Right cardiac atrium (tissue), 5 donors: ENCODE results near the gene PAK1. TPM values are rescaled to one million over a fixed set of nuclear protein-coding genes. Genes with fewer than 3 reads are reported as not detected.

Experiments used
- ATAC-seq, 2 donors: fragments of 200-7000 bp; cut with Tn5 transposase; one replicate each; pipeline versions ENCODE4 v1.8.0 to v1.9.1; 2020; ENCODE audit warnings: moderate library complexity in 2 of 2, mild to moderate bottlenecking in 1 of 2
- DNase-seq, 3 donors: peaks; one replicate each; pipeline ENCODE4 v3.0.0-alpha.2; 2020
- H3K27ac ChIP-seq: one replicate; pipeline ENCODE4 v1.5.1; 2013; ENCODE audit warnings: mild to moderate bottlenecking, low read length, control low read depth, moderate library complexity
- H3K27me3 ChIP-seq: one replicate; pipeline ENCODE4 v1.6.1; 2013; ENCODE audit not compliant: control insufficient read depth, insufficient read depth
- H3K4me1 ChIP-seq: one replicate; pipeline ENCODE4 v1.6.1; 2013; ENCODE audit warnings: low read length; ENCODE audit not compliant: control insufficient read depth, insufficient read depth
- H3K4me3 ChIP-seq: one replicate; pipeline ENCODE4 v1.5.1; 2013; ENCODE audit warnings: low read length, control low read depth
- H3K9me3 ChIP-seq: one replicate; pipeline ENCODE4 v1.6.1; 2013; ENCODE audit warnings: low read length; ENCODE audit not compliant: control insufficient read depth
- WGBS: extraction: QIAGEN DNeasy Blood & Tissue Kit; methylation state at CpG from one replicate; pipeline ENCODE4 v1.1.7; 2013; 5-methylcytosine and 5-hydroxymethylcytosine counted together
- intact Hi-C, 4 donors: fragments of 100-400 bp; cut with DNase I; formaldehyde crosslinking; loops; one replicate each; pipeline versions ENCODE4 v1.11.0 to v1.14.0; 2022 to 2023
- polyA plus RNA-seq: library from polyadenylated mRNA; stranded (reverse); fragments of 200-250 nt; gene quantifications from one replicate; pipeline ENCODE4 v1.2.3, GENCODE V29; 2013
- total RNA-seq, 4 donors: library from RNA; stranded (reverse); fragmentation: NEBNext Ultra II Directional; extraction: Animal tissue kit (Norgen Biotek cat#: 25700); gene quantifications; one replicate each; pipeline ENCODE4 v1.2.1, GENCODE V29; 2021
- donor health status: healthy with polysubstance abuse.
- donor health status: DM: no; HTN: yes; CAD: no.
- donor health status: DM: no; HTN: no; CAD: no.
- donor health status: DM: no; HTN: yes; CAD: no; lungs with severe emphysema.
- donor health status: DM: yes; HTN: yes; CAD: no.

The PAK1 gene
- total and polyA plus RNA-seq, 5 donors: 7.1 to 19.5 (median 16.2) TPM

DNA sequence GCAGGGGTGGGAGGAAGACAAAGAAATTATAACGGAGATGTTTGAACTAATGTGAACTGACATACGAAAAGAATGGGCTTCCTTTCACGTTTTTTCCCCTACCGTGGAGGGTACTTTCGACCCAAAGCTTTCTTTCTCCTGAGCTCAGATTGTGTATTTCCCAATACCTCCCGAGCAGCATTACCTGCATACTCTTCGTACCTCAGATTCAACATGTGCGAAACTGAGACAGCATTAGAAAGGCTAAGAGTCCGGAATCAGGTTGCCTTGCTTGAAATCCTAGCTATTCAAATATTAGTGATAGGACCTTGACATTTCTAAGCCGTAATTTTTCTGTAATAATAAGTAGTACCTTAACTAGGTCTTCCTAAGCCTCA is 778 bp upstream of the PAK1 start:
- intact Hi-C loops: no loop called here
- 52% methylated on average over 10 of the region's 10 CpGs for WGBS
- Histone ChIP-seq H3K9me3 (no peaks in the 10 kb centered on the region), H3K4me3 (peak overlapping the region; percentile 93), H3K27ac (no peak overlapping the region), H3K4me1 (no peaks in the 10 kb centered on the region), H3K27me3 (no peaks in the 10 kb centered on the region)
- DNase-seq (no peak), ATAC-seq (no peak)

DNA sequence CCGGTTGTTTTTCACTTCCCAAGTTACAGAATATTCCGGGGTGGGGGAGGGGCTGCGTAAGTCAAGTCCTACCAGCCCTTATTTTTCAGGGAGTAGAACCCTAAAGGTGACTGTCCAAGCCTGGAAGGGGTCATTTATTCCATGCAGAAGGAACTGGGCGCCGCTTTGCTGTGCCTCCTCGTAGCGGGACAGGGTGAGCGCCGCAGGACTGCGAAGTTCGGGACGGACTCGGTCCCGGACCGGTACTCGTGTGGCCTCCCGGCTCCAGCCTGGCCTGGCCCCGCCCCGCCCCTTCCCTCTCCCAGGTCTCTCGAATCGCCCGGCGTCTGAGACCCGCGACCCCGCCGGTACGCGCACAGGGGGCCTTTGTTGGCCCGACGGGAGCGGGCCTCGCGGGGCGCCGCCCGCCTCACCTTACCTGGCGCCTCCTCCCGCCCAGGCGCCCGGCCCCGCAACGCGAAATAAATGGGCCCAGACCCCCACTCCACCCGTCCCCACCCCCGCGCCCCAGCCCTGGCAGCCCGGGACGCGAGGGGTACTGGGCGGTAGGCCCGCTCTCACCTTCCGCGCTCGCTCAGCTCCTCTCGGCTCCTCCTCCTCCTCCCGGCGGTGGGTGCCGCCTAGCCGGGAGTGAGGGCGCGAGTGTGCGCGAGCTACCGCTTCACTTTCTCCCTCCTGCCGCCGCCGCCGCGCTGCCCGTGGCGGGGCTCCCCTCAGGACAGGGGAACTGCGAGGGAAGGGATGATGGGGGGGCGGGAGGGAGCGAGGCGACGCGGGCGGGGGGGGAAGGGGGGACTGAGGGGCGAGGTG is 698 bp downstream of the PAK1 start:
- 2% methylated on average over 79 of the region's 80 CpGs for WGBS
- Histone ChIP-seq H3K27ac (no peak overlapping the region), H3K4me3 (peak overlapping the region; percentile 93), H3K9me3 (no peaks in the 10 kb centered on the region), H3K4me1 (no peaks in the 10 kb centered on the region), H3K27me3 (no peaks in the 10 kb centered on the region)
- intact Hi-C loops: no loop called here
- DNase-seq (peak; percentile 43 to 80 (median 71)), ATAC-seq (peak; percentile 82 to 85)

GRCh38 chr11:77471558-77472193 is 2.2 kb downstream of the PAK1 start:
- intact Hi-C loops: no loop called here

DNA sequence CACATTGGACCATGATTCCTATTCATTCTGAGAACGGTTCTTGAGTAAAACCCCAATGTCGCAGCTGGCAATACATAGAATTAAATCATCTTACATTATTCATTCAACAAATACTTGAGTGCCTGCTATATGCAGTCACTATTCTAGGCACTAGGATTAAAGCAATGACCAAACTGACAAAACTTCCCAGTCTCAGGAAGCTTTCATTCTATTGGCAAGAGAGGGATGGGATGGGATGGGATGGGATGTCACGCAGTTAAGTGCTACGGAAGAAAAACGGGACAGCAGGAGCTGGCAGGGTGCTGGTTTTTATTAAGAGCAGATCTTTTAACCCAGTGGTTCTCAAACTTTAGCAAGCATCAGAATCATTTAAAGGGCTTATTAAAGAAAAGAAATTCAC is 2.9 kb downstream of the PAK1 start:
- H3K27me3 ChIP-seq: no peaks in the 10 kb centered on the region
- intact Hi-C loops: no loop called here
- WGBS: 83% methylated on average over 5 of the region's 5 CpGs
- H3K9me3 ChIP-seq: no peaks in the 10 kb centered on the region
- DNase-seq (no peak), ATAC-seq (no peak)
- no peak overlapping the region for H3K27ac ChIP-seq
- H3K4me1 ChIP-seq: no peaks in the 10 kb centered on the region
- no peak overlapping the region for H3K4me3 ChIP-seq

More at GRCh38 chr11:77471558-77472193, 2.2 kb downstream of the PAK1 start:
- Histone ChIP-seq H3K4me1 (no peaks in the 10 kb centered on the region), H3K9me3 (no peaks in the 10 kb centered on the region), H3K27ac (no peak overlapping the region), H3K27me3 (no peaks in the 10 kb centered on the region), H3K4me3 (no peak overlapping the region)
- ATAC-seq (no peak), DNase-seq (no peak)
- WGBS: 86% methylated on average over 3 of the region's 3 CpGs

DNA sequence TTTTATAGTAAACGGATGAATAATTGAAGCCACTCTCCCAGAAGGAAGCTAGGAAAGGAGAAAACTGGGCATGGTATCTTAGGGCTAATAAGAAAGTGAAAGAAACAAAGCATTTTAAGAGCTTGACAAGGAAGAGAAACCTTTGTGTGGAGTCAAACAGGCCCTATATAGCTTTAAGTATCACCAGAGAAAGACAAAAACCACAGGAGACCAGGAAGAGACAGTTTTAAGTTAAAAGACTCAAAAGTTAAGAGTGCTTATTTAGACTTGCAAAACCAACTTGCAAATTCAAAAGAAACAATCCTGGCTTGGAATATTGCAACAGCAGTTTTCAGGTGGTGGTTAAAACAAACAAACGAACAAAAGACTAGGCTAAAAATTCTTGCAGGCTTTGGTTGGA is 3.4 kb downstream of the PAK1 start:
- DNase-seq: no peak
- H3K27me3 ChIP-seq: no peaks in the 10 kb centered on the region
- intact Hi-C loops: no loop called here
- no peak for ATAC-seq
- no peaks in the 10 kb centered on the region for H3K9me3 ChIP-seq
- H3K27ac ChIP-seq: no peak overlapping the region
- H3K4me1 ChIP-seq: no peaks in the 10 kb centered on the region
- 84% methylated on average over 2 of the region's 2 CpGs for WGBS
- no peak overlapping the region for H3K4me3 ChIP-seq

DNA sequence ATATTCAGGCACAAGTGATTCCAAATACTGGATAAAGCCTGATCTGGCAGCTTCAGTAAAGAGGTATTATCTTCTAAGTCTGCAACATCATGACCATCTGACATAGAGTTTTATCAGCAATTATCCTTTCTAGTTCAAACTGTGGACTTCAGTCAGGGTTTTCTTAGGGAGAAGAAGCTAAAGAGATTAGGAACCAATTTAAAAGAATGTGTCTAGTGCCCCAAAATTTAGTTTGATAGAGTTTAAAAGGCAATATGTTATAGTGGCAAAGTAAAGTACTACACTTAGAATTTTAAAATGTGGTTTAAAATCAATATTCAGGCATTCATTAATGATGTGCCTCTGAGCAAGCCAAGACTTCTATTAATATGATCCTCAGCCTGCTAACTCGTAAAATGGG is 5.4 kb downstream of the PAK1 start:
- H3K4me3 ChIP-seq: no peak overlapping the region
- intact Hi-C loops: no loop called here
- H3K27me3 ChIP-seq: no peaks in the 10 kb centered on the region
- 76% methylated on average over 1 of the region's 1 CpG for WGBS
- H3K4me1 ChIP-seq: no peaks in the 10 kb centered on the region
- no peak overlapping the region for H3K27ac ChIP-seq
- H3K9me3 ChIP-seq: no peaks in the 10 kb centered on the region
- ATAC-seq (no peak), DNase-seq (no peak)

GRCh38 chr11:77467993-77468392 is 5.9 kb downstream of the PAK1 start:
- Histone ChIP-seq H3K27ac (no peak overlapping the region), H3K27me3 (no peaks in the 10 kb centered on the region), H3K4me1 (no peaks in the 10 kb centered on the region), H3K9me3 (no peaks in the 10 kb centered on the region), H3K4me3 (no peak overlapping the region)
- intact Hi-C loops: no loop called here
- WGBS: 87% methylated on average over 2 of the region's 2 CpGs
- ATAC-seq (no peak), DNase-seq (no peak)

GRCh38 chr11:77467233-77467632 is 6.7 kb downstream of the PAK1 start:
- Histone ChIP-seq H3K4me1 (no peaks in the 10 kb centered on the region), H3K4me3 (no peak overlapping the region), H3K27ac (no peak overlapping the region), H3K9me3 (no peaks in the 10 kb centered on the region), H3K27me3 (no peaks in the 10 kb centered on the region)
- no peak for DNase-seq
- ATAC-seq: no peak
- 67% methylated on average over 1 of the region's 1 CpG for WGBS
- intact Hi-C loops: no loop called here

GRCh38 chr11:77457340-77457739 is 16.6 kb downstream of the PAK1 start:
- no peaks in the 10 kb centered on the region for H3K9me3 ChIP-seq
- ATAC-seq: no peak
- 71% methylated on average over 5 of the region's 5 CpGs for WGBS

DNA sequence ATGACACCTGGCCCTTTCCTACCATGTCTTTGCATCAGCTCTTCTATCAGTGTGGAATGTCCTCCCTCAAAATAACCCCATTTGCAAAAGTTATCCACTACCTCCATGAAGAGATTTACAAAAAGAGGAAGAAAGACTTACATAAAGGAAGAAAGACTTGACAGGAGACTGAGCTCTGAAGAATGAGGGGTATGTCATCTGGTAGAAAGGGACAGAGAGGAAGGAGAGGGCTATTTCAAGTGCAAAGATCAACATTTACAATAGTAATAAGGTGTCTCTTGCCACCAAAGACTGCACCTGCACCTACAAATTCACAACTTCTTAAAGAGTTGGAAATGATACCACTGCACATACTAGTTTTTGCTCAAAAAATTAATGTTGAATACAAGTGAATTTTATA is 18.2 kb downstream of the PAK1 start:
- intact Hi-C loops: no loop called here
- no peaks in the 10 kb centered on the region for H3K27me3 ChIP-seq
- DNase-seq (no peak), ATAC-seq (no peak)
- H3K9me3 ChIP-seq: no peaks in the 10 kb centered on the region
- peaks cover 2% of the 10 kb centered on the region for H3K4me1 ChIP-seq
- H3K27ac ChIP-seq: no peak overlapping the region
- no peak overlapping the region for H3K4me3 ChIP-seq

More at GRCh38 chr11:77457340-77457739, 16.6 kb downstream of the PAK1 start:
- intact Hi-C loops: no loop called here
- no peak for DNase-seq
- no peaks in the 10 kb centered on the region for H3K27me3 ChIP-seq
- H3K4me3 ChIP-seq: no peak overlapping the region
- peaks cover 2% of the 10 kb centered on the region for H3K4me1 ChIP-seq
- H3K27ac ChIP-seq: no peak overlapping the region

DNA sequence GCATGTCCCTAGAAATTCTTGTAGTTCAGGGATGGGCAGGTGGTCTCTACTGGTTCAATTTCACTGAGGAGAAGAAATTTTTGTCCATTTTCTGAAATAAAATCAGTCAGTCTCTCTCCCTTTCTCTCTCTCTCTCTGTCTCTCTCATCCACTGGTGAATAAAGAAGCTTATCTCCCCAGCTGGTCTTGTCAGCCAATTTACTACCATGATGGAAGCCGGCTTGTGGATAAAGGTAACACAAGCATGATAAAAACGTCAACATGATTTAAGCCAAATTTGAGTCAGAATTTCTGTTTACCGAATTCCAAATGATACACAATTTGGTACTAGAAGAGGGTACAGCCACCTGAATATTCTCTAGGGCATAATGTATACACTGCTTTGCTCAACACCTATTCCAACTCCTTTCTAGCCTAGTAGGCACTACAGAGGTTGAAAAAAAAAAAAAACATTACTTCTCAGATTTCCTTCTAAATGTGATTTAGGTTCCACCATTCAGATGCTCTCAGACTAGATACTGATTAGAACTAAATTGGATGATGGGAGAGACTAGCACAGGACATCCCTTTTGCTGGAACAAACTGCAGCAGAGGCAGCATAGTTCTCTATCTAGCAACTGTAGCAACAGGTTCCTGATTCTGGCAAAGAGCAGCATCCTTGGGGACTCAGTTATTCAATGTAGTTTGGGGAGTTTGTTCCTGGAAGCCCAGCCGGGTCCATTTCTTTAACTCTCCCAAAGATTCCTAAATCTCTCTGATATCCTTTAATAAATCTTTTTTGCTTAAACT is 18.8 kb downstream of the PAK1 start:
- no peak overlapping the region for H3K27ac ChIP-seq
- no peak for DNase-seq
- H3K4me1 ChIP-seq: peaks cover 2% of the 10 kb centered on the region
- no peak for ATAC-seq
- no peak overlapping the region for H3K4me3 ChIP-seq
- no peaks in the 10 kb centered on the region for H3K27me3 ChIP-seq
- intact Hi-C loops: no loop called here
- H3K9me3 ChIP-seq: no peaks in the 10 kb centered on the region
- 21% methylated on average over 4 of the region's 4 CpGs for WGBS
